Putamen (tissue), 1 donor: ENCODE results near the gene HYAL3.
A peak's percentile ranks its signal among the peaks of the same experiment; 100 is the strongest.
"Not testable (repeated sequence)": the region's sequence is repeated elsewhere in the genome, so short reads cannot be mapped to it uniquely, and the experiment has no call there.

Source experiments
- DNase-seq: peaks from one replicate; pipeline ENCODE4 v3.0.0-alpha.2; 2016; ENCODE audit warnings: low spot score

HYAL3 gene

DNA sequence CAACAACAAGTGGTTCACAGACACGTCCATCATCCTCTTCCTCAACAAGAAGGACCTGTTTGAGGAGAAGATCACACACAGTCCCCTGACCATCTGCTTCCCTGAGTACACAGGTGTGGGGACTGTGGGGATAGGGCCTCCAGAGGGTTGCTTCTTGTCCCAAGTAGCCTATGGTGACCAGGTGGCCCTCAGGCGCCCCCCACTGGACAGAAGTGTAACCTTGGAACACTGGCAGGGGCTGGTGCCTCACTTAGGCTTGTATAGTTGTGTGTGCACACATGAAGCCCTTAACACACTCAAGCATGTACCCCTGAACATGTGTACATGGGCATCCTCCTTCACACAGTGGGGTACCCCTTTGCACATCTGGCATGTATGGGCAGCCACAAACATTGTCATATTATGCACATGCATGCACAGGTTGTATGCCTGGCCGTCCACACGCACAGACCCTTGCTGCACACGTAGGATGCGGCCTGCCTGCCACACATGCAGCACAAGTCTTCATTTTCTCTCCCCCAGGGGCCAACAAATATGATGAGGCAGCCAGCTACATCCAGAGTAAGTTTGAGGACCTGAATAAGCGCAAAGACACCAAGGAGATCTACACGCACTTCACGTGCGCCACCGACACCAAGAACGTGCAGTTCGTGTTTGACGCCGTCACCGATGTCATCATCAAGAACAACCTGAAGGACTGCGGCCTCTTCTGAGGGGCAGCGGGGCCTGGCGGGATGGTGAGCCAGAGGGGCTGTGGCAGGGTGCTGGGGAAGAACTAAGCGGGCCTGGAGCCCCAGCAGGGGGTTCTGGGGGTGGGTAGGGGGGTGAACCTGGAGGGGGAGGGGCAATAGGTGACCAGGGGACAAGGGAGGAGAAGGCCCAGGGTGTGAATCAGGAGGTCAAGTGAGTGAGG is 42.0 kb downstream of the HYAL3 start:
- no peak for DNase-seq

GRCh38 chr3:50255251-50255615 is 44.0 kb downstream of the HYAL3 start:
- DNase-seq = no peak

- DNase-seq = no peak
Observed at GRCh38 chr3:50254577-50255250, 44.5 kb downstream of the HYAL3 start.

DNA sequence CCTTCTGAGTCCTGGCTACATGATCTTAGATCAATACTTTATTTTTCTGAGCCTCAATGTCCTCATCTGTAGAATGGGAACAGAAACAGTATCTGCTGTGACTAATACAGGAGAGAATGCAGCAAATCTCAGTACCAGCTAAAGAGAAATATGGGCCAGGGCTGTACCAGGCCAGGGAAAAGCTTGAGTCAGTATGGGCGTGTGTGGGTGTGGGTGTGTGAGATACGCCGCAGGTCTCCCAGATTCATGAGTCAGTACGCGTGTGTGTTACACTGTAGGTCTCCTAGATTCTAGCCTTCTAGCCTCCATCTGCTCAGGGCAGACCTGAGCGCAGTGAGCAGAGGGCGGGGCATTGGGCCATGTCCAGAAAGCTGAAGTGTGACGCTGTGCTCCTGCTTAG is 48.0 kb downstream of the HYAL3 start:
- no peak for DNase-seq

DNA sequence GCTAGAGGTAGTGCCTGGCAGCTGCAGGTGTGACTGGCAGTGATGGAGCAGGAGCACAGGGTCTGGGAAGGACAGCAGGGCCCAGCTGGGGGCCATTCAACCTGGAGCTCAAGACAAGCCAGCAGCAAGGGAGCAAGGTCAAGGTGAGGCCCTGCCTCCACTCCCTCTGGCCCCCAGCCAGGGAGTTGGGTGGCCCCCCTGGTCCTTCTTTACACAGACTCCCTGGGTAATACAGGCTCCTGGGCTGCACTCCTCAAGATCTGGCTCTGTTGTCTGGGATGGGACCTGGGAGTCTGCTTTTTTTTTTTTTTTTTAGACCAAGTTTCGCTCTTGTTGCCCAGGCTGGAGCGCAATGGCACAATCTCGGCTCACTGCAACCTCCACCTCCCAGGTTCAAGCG is 48.7 kb downstream of the HYAL3 start:
- DNase-seq = no peak

DNA sequence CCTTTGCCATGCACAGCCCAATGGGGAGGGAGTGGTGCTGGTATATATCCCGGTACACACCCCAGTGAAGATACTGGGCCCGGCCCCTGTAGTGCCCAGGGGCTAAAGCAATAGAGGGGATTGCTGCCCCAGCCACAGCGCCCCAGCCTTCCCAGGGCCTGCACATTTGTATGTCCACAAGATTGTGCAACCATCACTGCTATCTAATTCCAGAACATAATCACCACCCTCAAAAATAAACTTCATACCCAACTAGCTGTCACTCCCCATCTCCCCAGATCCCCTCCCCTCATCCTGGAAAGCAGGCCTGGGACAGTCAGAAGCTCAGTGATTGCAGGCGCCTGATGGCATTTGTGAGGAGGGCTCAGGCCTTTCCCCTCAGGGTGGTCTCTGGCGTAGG is 49.7 kb downstream of the HYAL3 start:
- no peak for DNase-seq

DNA sequence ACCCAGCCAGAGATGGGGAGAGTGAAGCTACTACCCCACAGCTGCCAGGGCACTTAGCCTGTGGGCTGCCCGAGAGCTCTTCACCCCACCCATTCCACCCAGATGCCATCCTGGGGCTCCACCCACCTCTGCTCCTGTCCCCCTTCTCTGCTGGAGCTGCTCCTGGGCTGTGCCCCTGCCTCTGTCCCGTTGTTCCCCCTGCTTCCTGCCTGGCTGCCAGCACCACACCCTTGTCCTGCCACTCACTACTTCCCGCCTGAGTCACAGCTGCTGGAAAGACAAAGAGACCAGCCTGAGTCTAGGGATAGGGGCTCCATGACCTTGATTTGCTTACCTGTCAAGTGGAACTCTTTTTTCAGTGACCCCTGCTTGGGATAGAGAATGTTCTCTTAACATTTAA is 50.8 kb downstream of the HYAL3 start:
- no peak for DNase-seq

DNA sequence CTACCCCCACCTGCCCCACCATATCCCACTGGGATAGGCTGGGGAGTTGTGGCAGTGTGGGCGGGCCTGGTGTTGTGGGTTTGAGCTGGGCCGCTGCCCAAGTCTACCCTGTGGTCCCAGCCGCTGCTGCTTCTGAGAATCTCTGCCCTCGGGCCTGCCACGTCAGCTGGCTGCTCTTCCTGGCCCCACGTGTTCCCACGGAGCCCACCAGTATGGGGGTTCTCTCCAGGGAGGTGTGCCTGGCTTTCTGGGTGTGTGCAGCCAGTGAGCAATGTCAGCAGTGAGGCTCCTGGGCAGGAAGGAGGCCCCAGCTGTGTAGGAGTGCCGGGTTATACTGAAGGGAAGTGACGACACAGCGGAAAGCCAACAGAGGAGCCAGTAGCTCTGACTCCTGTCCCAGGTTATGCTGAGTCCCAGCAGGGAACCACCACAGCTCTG is 52.7 kb downstream of the HYAL3 start:
- DNase-seq = no peak

DNA sequence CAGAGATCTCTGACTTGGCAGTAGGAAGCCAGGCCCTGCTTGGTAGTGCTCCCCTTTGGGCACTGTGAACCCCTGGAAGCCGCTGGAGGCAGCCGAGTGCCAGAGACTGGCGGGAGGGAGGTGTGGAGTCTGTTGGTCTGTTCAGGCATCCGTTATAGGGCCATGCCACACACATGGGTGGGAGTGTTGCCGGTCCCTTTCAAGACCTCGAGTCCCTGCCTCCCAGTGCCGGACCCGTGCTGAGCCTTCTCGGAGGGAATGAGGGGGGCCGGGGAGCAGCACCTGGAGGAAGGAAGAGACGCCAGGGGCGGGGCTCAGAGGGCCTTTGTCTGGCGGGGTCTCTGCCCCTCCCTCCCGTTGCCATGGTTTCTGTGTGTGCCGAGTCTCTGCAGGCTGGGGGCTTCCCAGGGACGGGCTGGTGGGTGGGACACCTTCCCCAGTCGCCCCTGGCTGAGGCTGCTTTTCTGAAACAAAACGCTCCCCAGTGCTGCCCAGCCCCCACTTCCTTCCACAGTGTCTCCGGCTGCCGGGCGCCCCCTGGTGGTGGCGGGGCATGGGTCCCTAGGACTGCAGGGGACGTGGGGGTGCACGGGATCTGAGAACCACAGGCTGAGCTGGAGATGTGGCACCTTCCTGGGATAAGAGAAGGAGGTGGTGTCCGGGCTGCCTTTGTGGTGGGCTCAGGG is 53.2 kb downstream of the HYAL3 start:
- peak; percentile 85 for DNase-seq

DNA sequence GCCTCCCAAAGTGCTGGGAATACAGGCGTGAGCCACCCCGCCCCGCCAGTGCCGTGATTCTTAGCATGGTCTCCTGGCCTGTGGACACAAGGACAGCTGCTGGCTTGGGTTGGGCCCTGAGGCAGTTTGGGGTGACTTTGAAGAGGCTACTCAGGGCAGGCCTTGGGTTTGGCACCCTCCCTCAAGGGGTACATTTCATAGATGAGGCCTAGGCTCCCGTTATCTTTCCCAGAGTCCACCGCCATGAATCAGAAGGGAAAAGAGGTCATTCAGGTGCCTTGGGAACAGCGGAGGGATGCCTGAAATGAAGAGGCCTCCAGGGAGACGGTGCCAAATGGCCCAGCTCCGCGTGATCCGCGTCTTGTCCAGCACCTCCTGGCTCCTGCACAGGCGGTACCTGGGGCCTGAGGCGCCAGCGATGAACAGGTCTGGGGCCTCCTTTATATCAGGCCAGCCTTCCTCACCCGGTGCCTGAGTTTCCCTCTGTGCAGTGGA is 53.9 kb downstream of the HYAL3 start:
- no peak for DNase-seq

DNA sequence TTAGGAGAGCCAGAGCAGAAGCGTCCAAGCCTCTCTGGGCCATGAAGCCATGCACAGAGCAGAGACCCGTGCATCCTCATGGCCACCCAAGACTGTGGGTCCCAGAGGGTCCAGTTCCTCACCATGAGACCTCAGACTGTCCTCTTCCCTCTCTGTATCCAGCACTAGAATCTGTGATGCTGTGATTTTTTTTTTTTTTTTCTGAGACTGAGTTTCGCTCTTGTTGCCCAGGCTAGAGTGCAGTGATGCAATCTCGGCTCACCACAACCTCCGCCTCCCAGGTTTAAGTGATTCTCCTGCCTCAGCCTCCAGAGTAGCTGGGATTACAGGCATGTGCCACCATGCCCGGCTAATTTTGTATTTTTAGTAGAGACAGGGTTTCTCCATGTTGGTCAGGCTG is 54.4 kb downstream of the HYAL3 start:
- DNase-seq = not testable (repeated sequence)

- no peak for DNase-seq
Observed at GRCh38 chr3:50243543-50243895, 55.7 kb downstream of the HYAL3 start.

DNA sequence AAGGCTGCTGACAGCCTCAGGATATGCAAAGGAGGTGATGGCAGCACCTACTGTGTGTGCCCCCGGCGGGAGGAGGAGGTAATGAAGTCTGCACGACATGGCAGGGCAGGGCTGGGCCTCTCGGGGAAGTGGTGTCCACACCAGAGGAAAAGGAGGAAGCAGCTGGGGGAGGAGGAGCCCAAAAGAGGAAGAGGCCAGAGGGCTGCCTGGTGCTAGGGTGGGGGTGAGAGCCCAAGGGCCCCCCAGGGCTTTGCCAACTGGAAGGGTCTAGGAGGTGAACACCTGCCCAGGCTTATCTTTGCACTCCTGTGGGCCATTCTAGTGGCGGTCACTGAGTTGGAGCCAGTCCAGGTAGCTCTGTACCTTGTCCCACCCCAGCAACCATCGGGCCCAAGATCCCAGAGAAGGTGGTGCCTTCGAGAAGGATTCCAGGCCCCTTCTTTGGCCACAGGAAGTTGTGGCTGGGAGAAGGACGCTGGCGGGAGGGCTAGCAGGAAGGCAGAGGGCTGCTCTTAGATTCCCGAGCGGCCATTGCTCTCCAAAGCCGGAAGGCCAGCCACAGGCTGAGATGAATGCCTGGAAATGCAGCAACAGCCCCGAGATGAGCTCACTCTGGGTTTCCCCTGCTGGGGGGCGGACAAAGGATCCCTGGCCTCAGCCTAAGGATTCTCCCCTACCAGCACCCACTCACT is 56.2 kb downstream of the HYAL3 start:
- no peak for DNase-seq
